NCI-H748 treated with DMSO at 0.1 percent for 48 hours (cell line): ENCODE data around the gene HIVEP3.

Experiments used
- DNase-seq: peaks from one replicate; lab custom pipeline; 2025; lab: John Stamatoyannopoulos, UW

Gene HIVEP3

DNA sequence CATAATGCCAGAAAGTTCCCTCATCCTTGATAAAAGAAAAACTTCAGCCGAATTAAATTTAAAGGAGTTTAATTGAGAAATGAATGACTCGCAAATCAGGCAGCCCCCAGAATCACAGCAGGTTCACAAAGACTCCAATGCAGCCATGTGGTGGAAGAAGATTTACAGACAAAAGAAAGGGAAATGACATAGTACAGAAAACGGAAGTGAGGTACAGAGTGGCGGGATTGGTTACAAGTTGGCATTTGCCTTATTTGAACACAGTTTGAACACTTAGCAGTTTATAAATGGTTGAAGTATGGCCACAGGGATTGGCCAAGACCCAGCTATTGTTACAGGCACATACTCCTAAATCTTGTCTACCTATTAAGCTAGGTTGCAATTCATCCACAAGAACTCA, 46.6 kb downstream of the HIVEP3 start:
- DNase-seq: no peak

DNA sequence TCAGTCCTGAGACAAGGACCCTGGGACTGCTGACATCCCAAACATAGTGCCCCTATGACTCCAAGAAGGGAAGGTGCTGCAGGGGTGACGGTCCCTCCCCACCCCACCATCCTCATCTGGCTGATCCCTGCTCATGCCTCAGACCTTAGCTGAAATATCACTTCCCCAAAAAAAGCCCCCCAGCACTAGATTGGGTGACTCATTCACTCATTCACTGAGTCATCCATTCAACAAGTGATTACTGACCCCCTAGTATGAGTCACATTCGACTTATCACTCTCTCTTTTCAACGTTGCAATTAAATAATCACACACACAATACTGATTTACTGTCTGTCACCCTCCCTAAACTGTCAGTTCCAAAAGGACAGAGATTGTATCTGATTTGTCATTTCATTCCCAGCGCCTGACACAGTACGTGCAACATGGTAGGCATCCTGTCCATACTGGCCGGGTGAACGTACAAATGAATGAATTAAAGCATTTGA, 48.6 kb downstream of the HIVEP3 start:
- no peak for DNase-seq

DNA sequence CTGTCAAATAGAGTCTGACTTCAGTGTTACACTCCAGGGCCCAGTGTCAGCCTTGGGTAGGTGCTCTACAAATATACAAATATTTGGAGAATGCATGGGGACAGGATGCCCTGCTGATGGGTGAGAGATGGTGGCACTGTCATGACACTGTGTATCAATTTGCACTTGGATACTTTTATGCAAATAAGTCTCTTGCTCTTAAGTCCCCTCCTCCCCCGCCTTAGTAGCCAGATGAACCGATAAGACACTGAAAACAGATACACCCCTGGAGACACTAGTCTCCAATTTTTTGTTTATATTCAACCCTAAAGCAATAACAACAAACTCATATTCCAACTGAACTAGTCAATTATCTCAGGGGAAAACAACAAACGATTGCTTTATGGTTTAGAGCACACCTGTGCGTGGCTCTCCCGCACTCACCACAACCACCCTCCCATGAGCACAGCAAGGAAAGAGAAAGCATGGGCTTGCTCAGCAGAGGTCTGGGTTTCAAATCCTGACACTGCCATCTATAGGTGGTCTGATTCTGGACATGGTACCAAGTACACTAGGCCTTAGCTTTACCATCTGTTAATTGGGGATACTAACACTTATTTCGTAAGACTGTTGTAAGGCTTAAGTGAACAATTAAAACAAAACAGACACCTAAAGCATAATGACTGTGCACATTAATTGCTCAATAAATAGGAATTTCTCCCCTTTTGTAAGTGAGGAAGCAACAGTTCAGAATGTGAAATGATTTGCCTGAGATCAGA, 50.3 kb downstream of the HIVEP3 start:
- DNase-seq: no peak

DNA sequence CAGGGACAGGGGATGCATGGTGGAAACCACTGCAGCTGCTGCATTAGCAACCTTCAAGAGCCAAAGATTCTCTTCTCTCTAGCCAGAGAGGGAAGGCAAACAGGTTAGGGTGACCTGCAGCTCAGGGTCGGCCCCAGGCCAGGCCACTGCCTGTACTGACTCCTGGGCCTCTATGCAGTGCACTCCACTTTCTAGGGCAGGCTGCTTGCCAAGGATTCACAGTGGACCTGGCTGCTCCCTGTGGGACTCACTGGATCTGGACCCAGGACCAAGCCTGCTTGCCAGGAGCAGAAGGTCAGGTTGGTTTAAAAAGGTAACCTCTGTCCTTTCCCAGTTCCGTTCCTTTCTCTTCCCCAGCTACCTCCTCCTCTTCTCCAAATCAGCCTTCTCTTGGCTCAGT, 52.4 kb downstream of the HIVEP3 start:
- no peak for DNase-seq

DNA sequence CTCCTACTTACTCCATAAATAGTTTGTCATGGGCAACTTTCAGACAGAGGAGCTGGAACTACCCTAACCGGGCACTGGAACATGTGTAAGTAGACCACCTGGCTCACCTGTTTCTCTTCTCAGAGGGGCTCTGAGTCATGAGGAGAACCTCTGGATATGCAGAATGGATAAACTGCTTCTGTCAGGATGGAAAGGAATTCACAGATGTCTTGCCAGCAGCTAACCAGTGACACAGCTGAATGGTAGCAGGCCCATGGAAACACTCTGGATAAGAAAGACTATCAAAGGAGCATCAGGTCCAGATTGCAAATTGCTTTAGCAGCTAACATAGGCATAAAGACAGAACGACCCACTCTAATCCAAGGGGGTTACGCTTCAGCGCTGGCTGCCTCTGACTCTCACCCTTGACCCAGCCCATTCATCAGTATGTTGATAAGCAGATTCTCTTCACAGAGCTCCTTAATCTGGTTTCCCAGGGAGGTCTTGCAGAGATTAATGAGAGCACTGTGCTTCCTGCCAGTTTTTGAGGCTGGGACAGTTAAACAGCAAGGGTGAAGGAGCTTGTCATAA, 54.2 kb downstream of the HIVEP3 start:
- no peak for DNase-seq

DNA sequence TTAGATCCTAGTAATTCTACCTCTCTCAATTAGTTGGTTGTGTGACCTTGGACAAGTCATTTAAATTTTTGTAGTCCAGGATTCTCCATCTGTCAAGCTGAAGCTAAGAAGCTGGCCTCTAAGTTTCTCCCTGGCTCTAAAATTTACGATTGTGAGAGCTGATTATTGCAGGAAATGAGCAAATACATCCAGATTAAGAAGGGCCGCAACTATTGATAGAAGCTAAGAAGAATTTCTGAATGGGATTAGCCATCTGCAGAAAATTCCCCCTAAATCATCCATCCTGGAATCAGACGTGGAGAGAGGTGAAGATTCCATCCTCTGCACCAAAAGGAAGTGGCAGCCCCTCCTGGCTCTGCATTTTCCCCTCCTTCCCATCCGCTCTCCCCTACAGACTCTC, 55.0 kb downstream of the HIVEP3 start:
- no peak for DNase-seq

DNA sequence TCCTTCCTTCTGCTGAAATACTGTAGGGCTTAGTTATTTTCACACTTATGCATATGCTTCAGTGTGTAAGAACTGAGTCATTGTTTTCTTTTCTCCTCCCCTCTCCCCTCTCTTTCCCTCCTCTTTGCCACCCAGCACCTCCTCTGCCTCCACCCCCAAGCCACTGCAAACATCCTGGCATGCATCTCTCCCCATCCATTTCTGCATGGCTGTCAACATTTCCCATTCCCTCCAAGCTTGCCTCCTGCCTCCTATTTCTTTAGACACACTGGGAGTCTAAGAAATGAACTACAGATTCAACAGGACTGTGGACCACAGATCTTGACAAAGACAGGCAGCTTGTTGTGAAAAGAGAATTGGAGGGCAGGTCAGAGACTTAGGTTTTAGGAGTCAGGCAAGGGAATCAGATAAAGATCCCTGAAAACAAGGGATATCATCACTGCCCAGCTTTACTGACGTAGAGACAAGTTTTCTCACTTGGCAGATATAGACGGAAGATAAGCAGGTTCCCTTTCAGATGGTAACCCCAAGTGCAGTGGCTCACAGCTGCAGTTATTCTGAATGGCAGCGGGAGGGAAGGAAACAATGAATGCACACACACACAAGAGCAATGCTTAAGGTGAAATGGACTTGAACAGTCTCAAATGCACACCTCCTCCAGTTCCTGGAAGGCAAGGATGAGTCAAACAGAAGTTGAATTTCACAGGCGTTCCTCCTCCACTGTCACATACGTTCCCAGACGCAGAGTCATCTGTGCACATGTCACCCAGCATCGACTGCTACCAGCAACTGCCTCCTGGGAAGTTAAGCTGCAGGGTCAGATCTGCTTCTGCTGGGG, 56.1 kb downstream of the HIVEP3 start:
- DNase-seq: no peak

DNA sequence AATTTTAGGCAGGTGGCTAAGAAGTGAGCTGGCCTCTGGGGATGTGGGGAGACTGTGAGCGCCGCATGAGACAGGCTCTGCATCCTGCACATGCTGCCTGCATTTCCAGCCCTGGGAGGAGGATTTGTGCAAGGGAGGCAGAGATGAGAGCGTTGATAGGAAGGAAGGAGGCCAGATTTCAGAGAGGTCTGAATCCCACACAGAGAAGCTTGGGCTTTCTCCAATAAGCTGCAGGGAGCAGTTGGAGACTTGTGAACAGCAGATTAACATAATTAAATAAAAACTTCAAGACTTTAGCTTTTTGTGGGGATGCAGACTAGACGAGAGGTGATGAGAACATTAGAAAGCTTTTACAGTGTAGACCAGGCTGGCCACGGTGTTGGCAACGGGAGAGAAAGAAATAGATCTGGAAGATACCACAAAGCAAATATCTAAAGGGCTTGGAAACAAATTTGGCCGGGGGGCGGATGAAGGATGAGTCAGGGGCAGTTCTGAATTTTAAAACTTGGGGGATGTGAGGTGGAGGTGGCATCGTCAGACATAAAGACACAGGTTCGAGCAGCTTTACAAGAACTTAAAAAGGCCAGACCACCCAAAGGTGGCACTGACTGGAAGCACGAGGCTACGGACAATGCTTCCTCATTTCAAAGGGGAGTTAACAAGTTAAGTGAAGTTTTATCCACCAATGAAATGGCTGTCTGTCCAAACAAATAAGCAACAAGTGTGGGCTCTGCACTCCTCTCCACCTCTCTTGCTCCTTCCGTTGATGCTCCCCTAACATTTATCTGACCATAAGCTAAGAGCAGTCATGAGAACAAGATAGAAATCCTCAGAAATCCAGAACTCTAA, 57.0 kb downstream of the HIVEP3 start:
- DNase-seq: no peak

DNA sequence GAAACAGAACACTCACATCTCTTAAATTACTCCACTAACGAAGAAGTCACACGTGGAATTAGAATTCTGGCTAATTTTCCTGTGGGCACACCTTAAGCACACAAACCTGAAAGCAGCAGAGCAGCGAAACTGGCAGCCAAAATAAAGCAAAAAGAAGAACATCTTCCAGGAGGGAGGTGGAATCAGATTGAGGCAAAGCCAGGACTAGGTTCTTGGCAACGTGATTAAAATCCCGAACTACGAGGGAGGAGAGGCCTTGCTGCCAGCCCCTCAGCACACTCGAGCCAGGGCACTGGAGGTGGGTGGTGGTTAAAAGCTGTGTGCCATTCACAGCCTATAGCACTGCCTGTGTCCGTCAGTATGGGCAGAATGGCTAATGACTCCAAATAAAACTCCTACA, 58.0 kb downstream of the HIVEP3 start:
- no peak for DNase-seq

DNA sequence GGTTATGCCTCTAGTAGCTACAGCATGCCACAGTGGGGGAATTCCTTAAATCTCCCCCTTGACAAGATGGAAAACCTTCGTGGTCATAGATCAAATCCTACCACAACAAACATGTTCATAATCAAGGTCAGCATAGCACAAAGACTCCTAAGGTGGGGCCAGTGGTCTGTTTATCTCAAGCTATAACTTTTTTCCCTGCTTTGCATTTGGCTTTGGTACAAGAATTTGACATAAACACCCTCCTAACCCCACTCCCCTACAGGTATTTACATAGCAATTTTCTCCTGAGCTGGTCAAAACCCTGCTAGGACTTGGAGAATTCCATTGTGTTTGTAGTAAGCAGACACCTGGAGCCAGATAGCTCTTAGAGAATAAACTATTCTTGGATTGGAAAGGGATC, 58.5 kb downstream of the HIVEP3 start:
- peak; percentile 95 for DNase-seq

DNA sequence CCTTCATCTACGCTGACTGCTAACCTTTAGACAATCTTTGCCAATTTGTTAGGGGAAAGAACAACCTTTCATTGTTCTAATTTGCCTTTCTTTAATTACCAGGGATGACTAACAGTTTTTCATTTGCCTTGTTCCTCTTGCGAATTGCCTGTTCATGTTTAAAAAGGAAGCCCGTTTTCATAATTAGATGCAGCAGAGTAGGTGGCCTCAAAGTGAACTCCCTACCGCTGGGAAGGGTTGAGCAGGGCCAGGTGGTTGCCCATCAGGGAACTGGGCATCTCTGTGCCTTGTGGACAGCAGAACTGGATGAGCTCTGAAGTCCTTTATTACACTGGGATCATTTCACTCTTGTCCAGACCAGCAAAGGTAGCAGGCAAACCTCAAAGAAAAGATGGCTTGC, 59.0 kb downstream of the HIVEP3 start:
- no peak for DNase-seq

DNA sequence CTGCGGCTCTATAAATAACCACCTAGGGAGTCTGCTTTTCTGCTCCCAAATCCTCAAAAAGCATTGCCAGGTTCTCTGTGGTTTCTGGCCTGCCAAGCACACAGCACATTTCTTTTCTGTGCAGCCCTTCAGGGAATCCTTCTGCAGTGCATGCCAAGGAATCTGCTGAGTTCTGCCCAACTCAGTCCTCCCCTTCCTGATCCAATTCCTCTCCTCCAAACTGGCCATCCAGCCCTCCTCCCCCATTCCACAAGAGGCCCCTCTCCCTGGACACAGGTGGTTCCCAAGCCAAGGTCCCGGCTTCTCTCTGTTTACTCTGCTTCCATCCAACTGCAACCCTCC, 61.8 kb downstream of the HIVEP3 start:
- no peak for DNase-seq

DNA sequence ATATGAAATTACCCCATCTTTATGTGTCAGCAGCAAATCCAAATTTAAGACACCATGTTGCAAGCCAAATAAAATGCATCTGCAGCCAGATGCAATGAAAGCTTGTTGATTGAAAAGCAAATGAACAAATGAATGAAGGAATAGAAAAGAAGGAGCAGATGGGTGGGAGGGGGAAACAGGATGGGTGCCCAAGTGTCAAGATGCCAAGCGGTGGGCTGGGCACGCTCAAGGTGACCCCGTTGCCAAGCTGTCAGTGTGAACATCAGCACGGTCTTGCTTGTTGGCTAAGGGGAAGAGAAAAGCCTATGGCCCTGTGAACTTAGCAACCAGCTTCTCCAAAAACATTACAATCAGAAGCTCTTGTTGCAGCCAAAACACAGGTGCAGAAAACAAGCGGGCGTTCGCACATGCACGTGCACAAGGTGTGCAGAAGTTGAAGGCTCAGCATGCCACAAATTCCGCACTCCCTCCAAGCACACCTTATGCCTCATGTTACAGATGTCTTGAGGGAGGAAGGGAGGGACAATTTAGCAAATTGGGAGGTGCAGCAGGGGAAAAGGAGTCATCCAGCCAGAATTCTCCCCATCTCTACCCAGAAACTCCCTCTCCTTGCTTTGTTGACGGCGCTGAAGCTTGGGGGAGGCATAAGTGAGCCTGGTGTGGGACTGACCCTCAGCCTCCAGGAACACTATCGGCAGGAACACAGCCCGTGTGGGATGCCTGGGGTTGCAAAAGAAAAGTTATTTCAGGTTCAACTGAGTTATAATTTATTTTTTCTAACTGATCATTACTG, 62.4 kb downstream of the HIVEP3 start:
- no peak for DNase-seq

DNA sequence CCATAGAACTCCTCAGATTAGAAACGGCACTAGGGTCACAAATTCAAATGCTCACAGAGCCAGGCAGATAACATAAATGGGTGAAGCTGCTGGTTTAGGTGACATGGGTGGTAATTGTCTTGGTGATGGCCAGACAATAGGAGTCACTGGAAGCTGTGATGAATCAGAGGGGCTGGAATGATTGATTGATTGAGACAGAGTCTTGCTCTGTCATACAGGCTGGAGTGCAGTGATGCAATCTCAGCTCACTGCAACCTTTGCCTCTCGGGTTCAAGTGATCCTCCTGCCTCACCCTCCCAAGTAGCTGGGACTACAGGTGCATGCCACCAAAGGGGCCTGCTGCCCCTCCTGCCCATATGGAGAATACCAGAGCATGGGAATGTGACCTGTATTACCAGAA, 63.0 kb downstream of the HIVEP3 start:
- DNase-seq: no peak

DNA sequence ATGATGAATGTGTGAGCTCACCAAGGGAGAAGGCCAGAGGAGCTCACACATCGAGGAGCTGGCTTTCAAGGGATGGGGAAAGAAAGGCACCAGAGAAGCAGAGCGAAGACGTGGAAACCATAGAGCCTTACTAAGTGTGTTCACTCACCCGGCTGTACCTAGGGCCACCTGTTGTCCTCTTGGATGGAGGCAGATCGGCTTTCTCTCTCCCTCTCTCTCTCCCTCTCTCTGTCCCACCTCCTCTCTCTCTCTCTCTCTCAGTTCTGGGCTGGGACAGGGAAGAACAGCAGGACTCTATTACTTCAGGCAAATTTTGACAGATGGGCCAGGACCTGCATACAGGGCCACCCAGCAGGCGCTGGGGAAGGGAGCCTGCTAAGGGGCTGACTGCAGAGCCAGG, 64.8 kb downstream of the HIVEP3 start:
- DNase-seq: no peak

DNA sequence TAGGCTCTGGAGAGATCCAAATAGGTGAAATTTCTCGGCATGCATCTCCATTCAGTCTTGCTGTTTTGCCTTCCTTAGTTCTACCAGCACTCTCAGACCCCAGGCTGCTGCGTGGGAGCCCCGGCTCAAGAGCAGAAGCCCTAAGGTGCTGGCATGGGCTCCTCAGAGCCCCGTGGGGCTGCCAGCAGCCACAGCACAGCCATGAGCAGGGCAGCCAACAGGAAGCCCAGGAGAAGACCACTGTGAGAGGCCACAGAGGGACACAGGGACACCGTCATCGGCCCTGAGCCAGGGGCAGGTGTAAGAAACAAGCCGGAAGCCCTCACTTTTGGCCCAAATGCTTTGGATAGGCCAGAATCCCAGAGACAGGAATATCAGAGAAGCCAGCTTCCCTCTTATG, 66.6 kb downstream of the HIVEP3 start:
- DNase-seq: no peak

DNA sequence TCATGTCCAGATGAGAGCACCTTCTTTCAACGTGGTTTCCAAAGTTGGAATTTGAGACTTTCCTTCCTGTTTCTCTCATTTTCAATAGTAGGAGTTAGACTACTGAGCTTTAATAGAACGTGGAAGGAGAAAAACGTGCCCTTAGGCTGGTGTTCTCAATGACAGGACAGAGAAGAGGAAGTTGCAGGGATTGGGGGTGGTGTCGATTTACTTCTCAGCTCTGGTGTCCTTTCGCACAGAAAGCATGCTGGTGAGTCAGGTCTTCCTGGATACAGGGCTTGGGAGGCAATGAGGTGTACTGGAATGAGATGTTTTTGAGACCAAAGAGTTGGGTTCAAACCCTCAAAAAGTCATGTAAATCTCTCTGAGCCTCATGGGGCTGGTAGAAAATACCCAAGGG, 67.1 kb downstream of the HIVEP3 start:
- DNase-seq: no peak

DNA sequence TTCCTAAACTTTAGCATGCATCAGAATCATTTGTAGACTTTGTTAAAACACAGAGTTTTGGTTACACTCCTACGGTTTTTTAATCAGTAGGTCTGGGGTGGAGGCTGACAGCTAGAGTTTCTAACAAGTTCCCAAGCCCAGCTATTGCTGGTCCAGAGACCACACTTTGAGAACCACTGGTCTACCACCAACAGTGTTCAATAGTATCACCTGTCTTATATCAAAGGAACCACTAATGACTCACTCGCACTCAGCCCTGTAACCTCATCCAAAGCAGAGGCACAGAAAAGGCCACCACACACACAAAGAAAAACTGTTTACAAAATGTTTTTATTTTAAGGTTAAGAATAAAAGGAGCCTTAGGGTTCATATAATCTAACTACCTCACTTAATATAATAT, 68.7 kb downstream of the HIVEP3 start:
- no peak for DNase-seq

DNA sequence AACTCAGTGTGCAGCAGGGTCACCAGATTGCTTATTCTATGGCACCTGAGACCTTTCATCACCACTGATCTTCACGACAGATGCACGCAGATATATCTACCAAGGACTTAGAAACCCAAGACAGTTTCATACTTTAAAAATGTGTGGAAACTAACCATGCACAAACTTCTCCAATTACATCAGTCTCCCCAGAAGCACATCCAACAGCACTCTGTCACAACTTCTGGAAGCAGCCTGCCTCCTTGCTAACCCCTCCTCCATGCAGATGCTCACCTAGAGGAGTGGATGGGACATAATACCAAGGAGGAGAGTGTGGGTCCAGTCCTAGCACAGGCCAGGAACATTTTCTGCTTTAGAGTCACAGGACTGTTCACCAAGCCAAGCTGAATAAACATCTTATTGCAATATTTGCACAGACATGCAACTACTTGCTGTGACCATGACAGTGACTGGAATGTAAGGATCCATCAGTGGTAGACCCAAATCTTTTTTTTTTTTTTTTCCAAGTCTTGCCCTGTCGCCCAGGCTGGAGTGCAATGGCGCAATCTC, 69.4 kb downstream of the HIVEP3 start:
- no peak for DNase-seq

DNA sequence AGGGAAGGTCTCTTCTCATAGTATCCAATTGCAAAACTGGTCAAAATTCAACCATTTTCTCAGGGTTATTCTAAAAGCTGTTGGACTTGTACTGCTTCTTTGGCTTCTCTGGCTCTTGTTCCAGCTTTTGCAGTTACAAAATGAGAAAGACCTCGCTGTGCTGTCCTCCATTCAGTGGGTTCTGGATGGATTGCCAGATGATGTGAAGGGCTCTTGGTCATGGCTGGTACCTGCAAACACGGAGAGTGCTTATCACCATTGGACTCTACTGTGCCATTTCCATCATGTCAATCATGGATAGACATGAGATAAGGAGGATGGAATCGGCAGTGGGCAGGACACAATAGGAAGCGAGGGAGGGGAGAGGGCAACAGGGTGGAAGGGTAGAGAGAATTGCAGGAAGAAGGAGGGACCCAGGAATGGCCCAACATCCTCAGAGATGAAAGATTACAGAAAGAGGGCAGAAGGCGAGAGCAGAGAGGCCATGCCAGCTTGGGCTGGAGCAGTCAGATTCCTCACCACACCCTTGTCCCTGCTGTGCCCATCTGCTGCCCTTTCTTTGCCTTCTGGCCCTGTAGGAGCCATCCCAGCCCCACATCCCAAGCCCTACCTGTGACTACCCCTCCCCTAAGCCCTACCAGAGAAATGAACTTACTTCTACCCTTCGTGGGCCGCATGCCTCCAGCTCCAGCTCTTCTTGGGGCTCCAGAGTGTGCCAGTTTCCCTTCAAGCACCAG, 70.3 kb downstream of the HIVEP3 start:
- DNase-seq: no peak
